HFFc6 (cell line): Measurements from ENCODE around the gene SLCO2A1. TPM values are rescaled to one million over a fixed set of nuclear protein-coding genes. Genes with fewer than 3 reads are reported as not detected.

Experiments used
- DNase-seq: peaks from one replicate; pipeline ENCODE4 v3.0.0-alpha.2; 2018
- H3K27ac Mint-ChIP-seq: 2 replicates; pipeline ENCODE4 v1.8.0; 2020; ENCODE audit warnings: mild to moderate bottlenecking, mixed read lengths
- H3K27me3 Mint-ChIP-seq: 2 replicates; pipeline ENCODE4 v1.8.0; 2021; ENCODE audit warnings: mild to moderate bottlenecking, moderate library complexity, mixed read lengths; ENCODE audit not compliant: insufficient read depth
- H3K36me3 Mint-ChIP-seq: 2 replicates; pipeline ENCODE4 v1.8.0; 2021; ENCODE audit warnings: low read depth, mixed read lengths
- H3K4me1 Mint-ChIP-seq: 2 replicates; pipeline ENCODE4 v1.8.0; 2020; ENCODE audit warnings: low read depth, mixed read lengths
- H3K4me3 Mint-ChIP-seq: 2 replicates; pipeline ENCODE4 v1.8.0; 2020; ENCODE audit warnings: mild to moderate bottlenecking, moderate library complexity, mixed read lengths
- H3K9me3 Mint-ChIP-seq: 2 replicates; pipeline ENCODE4 v1.8.0; 2020; ENCODE audit warnings: mild to moderate bottlenecking, mixed read lengths
- CTCF ChIP-seq: fragments of 200-600 bp; sonication (generic); IDR thresholded peaks from 2 replicates; pipeline ENCODE4 v1.5.0; 2021; ENCODE audit warnings: antibody characterized with exemption, mild to moderate bottlenecking
- total RNA-seq, 6 experiments: library from RNA; stranded (reverse); fragmentation: NEBNext Ultra II Directional; extraction: Animal tissue kit (Norgen Biotek cat#: 25700); gene quantifications; 2 replicates in 1 of 6; 3 replicates in 5 of 6; pipeline ENCODE4 v1.2.3, GENCODE V29; 2021

SLCO2A1 gene
- total RNA-seq, 6 experiments from 2014 or later: 0.13 to 0.17 TPM; not detected in 4

GRCh38 chr3:133935843-133936769 lies 93.6 kb downstream of the SLCO2A1 start:
- TF ChIP-seq CTCF: no peak
- peaks cover 13% of the 10 kb centered on the region for H3K4me1 Mint-ChIP-seq
- H3K27ac Mint-ChIP-seq: no peak overlapping the region
- H3K4me3 Mint-ChIP-seq: no peak overlapping the region
- DNase-seq: no peak
- no peaks in the 10 kb centered on the region; the same call in 1 of the 2 replicates for H3K36me3 Mint-ChIP-seq
- peaks cover 33% of the 10 kb centered on the region for H3K27me3 Mint-ChIP-seq
- no peaks in the 10 kb centered on the region for H3K9me3 Mint-ChIP-seq

- Mint-ChIP-seq H3K4me3 (no peak overlapping the region), H3K27ac (no peak overlapping the region), H3K36me3 (no peaks in the 10 kb centered on the region), H3K27me3 (peaks cover 26% of the 10 kb centered on the region), H3K9me3 (no peaks in the 10 kb centered on the region), H3K4me1 (peaks cover 13% of the 10 kb centered on the region)
- no peak for DNase-seq
- no peak for TF ChIP-seq CTCF
These were observed 94.5 kb downstream of the SLCO2A1 start for GRCh38 chr3:133934996-133935842.

- H3K36me3 Mint-ChIP-seq: no peaks in the 10 kb centered on the region
- no peaks in the 10 kb centered on the region for H3K9me3 Mint-ChIP-seq
- no peak overlapping the region for H3K27ac Mint-ChIP-seq
- H3K27me3 Mint-ChIP-seq: peaks cover 19% of the 10 kb centered on the region
- DNase-seq: no peak
- H3K4me1 Mint-ChIP-seq: peaks cover 13% of the 10 kb centered on the region
- no peak overlapping the region for H3K4me3 Mint-ChIP-seq
- no peak for TF ChIP-seq CTCF
These were observed 95.4 kb downstream of the SLCO2A1 start for GRCh38 chr3:133934073-133934970.

- no peak for DNase-seq
- H3K4me1 Mint-ChIP-seq: peaks cover 15% of the 10 kb centered on the region
- H3K4me3 Mint-ChIP-seq: no peak overlapping the region
- no peak overlapping the region for H3K27ac Mint-ChIP-seq
- H3K9me3 Mint-ChIP-seq: no peaks in the 10 kb centered on the region
- no peaks in the 10 kb centered on the region for H3K36me3 Mint-ChIP-seq
- H3K27me3 Mint-ChIP-seq: peaks cover 19% of the 10 kb centered on the region
- no peak for TF ChIP-seq CTCF
These were observed 96.4 kb downstream of the SLCO2A1 start for GRCh38 chr3:133933097-133934024.
